SK-N-SH treated with all-trans-retinoic acid at 6 μM for 48 hours (cell line): ENCODE results near the gene CEP44.

Source experiments
- ISL1 ChIP-seq: fragments of 250-450 bp; sonication (Bioruptor Pico); IDR thresholded peaks from 2 replicates; pipeline ENCODE4 v2.1.2; 2022; ENCODE audit warnings: mild to moderate bottlenecking, moderate library complexity
- ZC3H10 ChIP-seq: fragments of 250-450 bp; sonication (Bioruptor Pico); IDR thresholded peaks from 2 replicates; pipeline ENCODE4 v1.5.1; 2021; ENCODE audit warnings: mild to moderate bottlenecking, moderate library complexity
- ZFP3 ChIP-seq: fragments of 250-450 bp; sonication (Bioruptor Pico); IDR thresholded peaks from 2 replicates; pipeline ENCODE4 v1.5.0; 2020; ENCODE audit warnings: mild to moderate bottlenecking, moderate library complexity

- TF ChIP-seq ZC3H10 (CRISPR knock-in tag) (no peak), ISL1 (CRISPR knock-in tag) (no peak), ZFP3 (CRISPR knock-in tag) (no peak)
Measured at GRCh38 chr4:174314770-174315169, 31.1 kb downstream of the CEP44 start.
